HG02642 (cell line): ENCODE results near the gene ACOT7.

Experiments used
- ATAC-seq: cut with Tn5 transposase; IDR thresholded peaks from one replicate; pipeline ENCODE4 v1.9.1; 2021; ENCODE audit warnings: mild to moderate bottlenecking; ENCODE audit not compliant: unreplicated experiment, poor library complexity

The ACOT7 gene

DNA sequence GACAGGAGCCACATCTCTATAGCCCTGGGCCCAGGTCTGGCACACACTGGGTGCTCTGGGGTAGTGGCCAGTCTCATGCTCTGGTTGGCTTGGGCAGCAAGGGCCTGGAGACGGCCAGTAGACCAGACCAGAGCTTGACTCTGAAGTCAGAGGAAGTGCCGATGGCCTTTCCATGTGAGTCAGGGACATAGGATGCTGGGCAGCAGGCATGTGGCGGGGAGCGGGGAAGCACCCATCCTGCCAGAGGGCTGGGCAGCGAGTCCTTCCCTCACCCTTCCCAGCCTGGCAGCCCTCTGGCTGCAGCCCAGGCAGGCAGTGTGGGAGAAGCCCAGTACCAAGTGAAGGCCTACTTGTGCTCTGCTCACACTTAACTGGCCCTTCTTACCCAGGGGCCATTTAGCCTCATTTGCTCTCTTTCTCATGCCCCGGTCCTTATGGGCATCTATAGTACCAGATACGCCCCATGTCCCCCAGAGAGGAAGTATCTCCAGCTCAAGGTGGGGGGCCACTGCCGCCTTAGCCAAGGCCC, 136.0 kb downstream of the ACOT7 start:
- no peak for ATAC-seq

DNA sequence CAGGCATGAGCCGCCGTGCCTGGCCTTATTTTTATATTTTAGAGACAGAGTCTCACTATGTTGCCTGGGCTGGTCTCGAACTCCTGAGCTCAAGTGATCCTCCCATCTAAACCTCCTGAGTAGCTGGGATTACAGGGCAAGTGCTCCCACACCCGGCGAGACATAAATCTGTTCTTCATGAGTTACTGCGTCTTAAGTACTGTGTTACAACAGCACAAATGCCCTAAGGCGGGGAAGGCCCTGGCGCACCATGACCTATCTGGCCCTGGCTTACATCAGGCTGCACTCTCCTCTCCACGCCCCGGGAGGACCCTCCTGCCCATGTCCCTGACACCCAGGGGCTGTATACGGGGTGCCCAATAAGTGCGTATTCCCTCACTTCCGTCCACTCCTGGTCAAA, 136.9 kb downstream of the ACOT7 start:
- ATAC-seq, result no peak

DNA sequence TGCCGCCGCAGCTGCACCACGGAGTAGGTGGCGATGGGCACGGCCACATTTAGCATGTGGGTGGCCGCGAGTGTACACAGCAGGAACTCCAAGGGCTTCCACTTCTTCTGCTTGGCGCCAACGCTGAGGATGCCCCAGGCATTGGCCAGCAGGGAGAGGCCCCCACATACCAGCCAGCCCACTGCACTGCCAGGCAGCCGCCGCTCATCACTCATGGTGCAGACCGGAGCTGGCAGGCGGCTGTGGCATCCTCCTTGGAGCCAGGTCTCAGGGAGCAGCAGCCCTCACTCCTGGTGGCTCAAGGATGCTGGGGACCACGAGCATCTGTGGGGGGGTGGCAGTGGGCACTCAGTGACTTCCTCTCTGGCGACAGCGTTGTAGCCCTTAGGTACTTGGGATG, 138.9 kb downstream of the ACOT7 start:
- no peak for ATAC-seq

DNA sequence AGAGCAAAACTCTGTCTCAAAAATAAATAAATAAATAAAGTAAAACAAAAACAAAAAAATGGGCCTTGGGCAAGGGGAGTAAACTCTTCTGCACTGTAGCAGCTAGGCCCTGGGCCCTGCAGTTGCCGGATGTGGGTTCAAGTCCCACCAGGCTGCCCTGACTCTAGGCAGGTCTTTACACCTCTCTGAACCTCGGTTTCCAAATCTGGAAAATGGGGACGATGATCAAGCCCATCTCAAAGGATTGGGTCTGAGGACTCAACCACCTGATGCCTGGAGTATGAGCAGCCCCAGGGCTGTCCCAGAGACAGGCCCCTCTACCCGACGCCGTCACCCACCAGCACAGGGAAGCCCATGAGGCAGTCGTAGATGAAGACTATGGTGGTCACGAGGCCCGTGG, 140.2 kb downstream of the ACOT7 start:
- ATAC-seq, result no peak

DNA sequence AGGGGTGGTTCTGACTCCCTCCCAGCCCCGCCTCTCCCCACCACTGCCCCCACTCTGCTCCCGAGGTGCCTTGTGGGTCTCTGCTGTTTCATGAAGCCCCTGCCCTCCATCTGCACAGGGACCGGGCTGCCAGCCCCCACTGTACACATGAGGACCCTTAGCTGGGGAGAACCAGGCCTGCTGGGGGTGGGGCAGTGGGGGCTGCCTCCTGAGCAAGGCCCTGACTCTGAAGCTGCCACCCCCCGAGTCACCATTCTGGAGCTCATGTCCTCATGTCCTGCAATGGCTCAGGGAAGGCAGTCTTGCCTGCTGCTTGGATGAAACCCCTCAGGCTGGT, 141.2 kb downstream of the ACOT7 start:
- ATAC-seq, result no peak

DNA sequence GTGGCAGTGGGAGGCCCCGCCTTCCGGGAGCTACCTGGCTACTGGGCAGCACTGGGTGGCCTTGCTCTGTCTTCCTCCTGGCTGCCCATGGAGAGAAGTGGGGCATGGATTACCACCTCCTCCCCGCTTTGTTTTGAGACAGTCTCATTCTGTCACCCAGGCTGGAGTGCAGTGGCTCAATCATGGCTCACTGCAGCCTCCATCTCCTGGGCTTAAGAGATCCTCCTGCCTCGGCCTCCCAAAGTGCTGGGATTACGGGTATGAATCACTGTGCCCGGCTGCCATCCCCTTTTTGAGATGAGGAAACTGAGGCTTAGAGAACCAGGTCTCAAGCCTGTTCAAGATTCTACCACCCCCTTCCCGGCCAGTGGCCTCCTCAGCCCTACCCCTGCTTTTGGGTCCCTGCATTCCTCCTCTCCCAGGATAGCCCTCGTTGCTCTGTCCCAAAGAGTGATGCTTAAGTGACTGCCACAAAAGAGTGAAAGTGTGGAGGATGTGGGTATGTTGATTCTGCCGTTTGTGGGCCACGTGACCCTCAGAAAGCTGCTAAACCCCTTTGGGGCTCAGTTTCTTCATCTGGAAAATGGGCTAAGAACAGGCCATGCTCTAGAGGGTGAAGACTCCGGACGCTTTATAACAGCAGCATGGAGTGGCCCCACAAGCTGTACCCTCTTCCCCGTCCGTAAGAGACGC, 141.7 kb downstream of the ACOT7 start:
- no peak for ATAC-seq

DNA sequence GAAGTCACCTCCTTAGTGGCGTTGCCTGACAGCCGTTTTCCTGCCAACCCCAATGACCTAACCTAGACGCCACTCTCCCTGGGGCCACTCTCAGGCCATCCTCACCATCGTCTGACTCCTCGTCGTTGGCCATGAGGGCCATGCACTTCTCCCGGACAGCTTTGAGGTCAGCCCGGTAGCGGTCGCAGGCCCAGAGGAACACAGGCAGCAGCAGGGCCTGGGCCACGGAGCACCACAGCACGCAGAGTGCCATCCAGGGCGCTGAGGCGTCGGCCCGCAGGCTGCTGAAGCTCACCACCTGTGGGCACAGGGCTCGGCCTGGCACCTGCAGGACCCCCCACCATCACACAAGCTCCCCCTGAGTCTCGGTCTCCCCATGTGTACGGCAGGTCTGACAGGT, 142.3 kb downstream of the ACOT7 start:
- ATAC-seq, result no peak

DNA sequence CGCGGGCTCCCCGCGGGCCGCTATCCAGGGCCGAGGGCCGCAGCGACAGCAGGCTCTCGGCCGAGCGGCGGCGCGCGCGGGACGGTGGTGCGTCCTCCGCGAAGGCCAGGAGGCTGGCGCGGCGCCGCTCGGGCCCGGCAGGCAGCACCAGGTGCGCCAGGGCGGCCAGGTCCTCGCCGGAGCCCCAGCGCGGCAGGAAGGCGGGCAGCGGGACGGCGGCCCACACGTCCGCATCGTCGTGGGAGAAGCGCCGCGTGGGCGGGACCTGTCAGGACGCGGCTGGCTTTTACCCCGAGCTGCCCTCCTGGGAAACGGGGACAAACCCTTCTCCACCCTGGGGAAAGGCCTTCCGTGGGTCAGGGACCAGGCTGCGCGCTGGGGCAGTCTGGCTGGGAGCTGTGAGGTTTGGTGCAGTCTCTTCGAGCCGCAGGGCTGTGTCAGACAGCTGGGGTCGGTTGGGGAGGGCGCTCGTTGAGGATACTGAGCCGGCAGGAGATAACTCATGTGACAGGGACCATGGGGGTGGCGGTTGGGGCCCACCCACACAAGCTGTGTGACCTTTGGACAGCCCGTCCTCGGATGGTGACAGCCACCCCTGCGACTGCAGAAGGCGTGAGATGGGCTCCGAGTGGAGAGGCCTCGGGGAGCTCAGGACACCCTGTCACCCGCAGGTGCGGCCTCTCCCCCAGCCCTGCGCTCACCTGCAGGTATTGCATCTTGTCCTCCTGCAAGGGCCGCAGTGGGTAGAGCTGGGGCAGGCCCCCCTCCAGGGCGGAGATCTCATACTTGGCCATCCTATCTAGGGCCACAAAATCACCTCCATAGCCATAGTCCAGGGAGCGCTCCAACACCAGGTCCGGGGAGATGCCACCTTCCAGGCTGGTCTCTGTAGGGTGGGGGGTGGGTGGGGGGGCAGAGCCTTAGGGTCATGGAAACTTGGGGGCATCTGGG, 143.6 kb downstream of the ACOT7 start:
- no peak for ATAC-seq

DNA sequence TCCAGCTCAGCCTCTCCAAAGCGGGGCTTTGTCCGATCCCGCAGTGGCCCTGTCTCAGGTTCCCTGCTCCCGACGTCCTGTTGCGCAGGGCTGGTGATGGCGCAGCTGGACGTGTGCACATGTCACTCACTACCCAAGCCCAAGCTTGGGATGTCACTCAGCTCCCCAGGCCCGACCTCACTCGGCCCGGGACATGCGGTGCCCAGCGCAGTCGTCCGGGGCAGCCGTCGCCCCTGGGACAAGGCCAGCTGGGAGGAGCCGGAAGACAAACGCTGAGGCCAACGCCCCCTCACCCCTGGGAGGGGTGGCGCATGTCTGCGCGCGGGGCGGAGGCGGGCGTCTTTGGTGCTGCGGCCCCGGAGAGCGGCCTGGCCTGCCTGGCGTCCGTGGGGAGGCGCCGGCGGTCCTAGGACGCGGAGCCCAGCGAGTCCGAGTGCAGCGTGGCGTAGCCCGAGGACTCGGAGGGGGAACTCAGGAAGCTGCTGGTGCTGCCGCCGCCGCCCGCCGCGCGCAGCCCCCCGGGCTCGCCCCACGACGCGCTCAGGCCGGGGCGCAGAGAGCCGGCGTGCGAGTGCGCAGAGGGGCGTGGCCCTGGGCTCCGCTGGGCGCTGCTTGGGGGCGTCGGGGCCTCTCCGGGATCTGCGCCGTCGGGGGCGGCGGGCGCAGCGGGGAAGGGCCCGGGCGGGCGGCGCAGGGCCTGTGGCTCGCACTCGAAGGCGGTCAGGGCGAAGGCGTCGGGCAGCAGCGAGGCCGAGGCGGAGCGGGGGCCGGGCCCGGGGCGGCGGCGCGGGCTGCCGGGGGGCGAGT, 144.4 kb downstream of the ACOT7 start:
- no peak for ATAC-seq

DNA sequence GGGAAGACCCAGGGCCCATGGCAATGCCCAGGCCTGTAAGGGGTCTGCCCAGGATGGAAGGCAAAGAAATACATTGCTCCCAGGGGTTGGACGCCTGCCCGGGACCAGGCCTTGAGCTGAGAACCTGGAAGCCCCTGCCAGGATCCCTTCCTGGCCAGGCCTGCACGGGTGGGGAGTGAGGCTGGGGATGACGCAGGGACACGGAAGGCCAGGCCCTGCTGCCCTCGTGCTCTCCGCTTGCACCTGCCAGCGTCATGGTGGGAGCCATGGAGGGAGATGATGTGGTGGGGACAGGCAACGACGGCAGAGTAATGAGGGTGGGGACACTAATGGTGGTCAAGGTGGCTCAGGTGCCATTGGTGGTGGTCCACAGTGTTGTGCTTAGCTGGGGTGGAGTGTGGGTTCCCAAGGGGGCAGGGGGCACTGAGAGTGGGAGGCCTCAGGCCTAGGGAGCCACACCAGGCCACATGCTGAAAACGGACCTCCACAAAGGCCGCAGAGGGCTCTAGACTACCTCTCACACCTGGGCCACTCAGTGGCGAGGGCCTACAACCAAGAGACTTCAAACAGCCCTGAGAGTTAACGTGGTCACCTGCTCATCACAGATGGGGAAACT, 145.3 kb downstream of the ACOT7 start:
- no peak for ATAC-seq

DNA sequence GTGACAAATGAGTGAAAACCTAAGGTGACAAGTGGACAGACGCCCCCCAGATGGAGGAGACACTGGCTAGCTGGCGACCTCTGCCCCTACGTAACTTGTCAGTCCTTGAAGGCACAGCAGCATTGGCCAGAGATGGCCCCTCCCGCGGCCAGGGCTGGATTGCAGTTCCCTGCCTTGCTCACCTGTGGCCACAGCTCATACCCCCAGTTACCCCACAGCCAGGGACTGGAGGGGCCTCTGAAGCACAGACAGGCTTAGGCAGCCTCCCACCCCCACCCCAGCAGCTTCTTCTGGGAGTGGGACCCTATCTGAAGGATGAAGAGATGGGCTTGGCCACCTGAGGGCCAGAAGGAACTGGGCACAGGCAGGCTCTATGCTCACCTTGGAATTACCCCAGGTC, 145.9 kb downstream of the ACOT7 start:
- no peak for ATAC-seq

DNA sequence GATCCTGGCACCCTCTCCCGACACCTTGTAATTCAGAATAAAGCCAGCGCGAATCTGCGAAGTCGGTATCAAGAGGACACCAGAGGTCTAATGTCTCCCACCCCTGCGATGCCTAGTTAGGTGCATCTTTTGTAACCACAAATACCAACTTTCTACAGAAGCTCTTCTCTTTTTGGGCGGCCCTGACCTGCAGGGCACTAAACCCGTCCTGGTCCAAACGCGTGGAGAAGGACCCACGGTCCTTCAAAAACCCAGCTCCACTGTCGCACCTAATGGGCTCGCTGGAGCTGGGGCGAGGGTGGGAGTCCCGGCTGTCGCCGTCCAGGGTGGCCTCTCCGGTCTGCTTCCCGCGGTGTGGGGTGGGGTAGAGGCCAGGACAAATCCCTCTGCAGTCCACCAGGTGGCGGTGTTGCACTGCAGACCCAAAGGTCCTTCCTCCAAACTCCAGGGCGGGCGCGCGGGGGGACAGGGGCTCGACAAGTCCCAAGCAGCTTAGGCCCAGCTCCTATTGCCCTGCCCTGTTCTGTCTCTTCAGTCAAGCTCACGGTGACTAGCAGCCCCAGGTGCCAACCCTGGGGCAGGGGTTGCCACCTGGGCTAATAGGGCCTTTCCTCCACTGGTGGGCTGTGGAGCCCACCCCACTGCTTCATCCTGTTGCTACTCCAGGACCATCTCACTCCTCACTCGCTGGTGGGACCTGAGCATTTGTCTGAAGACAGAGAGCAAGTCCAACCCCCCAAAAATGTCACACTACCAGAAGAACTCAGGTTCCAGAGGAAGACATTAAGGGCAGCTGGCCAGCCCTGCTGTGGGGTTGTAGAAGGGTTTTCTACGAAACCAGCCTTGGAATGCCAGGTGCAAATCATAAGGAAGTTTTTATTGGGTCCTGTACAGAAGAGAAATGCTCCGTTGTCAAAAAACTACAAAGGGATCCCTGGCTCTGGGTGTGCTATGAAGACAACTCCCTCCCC, 146.8 kb downstream of the ACOT7 start:
- peak; percentile 45 for ATAC-seq

DNA sequence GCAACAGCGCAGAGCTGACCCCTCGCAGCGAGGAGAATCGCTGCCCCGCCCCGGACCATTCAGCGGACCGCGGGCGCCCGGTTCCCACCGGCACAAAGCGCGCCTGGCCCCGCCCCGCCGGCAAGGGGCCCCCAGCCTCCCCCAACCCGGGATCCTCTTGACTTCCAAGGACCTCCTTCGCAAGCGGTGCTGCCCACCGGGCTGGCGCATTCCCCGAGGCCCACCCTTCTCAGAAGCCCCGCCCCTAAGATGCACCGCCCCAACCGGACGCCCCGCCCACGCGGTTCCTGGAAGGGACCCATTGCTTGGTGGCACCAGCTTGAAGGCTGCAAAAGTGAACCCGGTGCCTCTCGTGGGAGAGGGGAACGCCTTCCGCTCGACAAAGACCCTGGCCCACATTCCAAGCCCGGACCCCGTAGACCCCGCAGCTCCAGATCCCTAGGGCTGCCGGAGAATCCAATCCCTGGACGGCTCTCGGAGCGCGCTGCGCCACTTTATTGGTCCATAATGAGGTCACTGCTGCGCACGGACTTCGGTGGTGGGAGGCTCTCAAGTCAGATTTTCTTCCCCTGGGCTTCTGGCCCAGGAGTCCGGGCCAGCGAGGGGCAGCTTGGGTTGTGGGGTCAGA, 147.6 kb downstream of the ACOT7 start:
- no peak for ATAC-seq

DNA sequence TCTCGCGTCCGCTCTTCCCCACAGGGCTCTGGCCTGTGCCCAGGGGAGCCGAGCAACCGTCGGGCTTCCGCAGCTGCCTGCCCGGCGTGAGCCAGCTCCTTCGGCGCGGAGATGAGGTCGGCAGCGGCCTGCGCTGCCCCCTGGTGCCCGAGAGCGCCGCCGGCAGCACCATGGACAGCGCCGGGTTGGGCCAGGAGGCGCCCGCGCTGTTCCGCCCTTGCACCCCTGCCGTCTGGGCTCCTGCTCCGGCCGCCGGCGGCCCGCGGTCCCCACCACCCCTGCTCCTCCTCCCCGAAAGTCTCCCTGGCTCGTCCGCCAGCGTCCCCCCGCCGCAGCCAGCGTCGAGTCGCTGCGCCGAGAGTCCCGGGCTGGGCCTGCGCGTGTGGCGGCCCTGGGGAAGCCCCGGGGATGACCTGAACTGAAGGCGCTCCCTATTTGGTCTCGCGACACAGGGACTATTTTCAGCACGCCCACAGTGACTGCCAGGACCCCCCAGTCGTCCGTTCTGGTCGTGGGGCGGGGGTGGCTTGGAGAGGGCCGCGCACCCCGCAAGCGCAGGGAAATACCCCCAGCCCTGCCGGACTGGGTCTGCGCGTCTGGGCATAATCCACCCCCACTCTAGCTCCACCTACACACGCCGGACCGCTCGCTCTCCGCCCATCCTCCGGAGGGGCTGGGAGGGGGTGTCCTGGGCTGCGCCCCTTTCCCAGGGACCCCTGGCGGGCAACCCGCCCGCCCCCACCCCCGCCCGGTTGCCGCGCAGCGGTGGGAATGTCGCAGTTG, 148.3 kb downstream of the ACOT7 start:
- peak; percentile 60 for ATAC-seq

DNA sequence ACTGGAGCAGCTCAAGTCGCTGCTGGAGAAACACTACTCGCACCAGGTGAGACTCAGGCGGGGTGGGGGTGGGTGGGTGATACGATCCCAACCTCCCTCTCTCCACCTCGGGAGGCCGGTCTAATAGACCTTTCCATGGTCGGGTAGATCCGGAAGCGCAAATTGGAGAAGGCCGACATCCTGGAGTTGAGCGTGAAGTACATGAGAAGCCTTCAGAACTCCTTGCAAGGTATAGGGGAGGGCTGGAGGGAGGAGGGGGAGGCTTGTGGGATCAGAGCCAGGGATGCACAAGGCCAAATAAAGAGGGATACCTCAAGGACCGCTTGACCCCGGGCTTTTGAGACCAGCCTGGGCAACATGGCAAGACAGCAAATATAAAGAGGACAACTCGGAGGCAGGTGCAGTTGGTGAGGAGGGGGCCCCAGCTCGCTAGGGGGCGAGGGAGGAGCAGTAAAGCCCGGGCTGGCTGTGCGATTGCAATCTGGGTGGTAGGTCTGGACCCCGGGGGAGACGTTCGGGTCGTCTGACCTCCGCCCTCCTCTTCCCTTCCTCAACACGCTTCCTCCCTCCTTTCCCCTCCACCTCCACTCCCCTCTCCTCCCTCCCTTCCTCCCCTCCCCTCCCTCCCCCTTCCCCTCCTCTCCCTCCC, 149.0 kb downstream of the ACOT7 start:
- ATAC-seq, result no peak

DNA sequence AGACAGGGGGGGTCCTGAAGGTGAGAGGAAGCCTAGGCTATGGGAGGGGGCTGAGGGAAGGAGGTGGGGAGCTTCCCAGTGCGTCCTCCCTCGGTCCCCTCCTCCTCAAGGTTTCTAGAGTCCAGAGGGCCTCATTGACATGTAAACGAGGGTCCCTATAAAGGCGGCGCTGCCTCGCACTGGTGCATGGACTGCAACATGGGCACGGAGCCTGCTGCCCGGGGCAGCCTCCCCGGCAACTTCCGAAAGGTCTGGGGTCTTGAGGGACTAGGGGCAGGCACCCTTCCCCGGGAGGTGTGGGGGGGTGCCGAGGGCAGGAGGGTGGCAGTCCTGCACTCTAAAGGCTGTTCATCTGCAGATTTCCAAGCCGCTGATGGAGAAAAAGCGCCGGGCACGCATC, 149.6 kb downstream of the ACOT7 start, which contains the start of gene HES3:
HES3 (plus strand) TSS at position 187 of the 400 bp plus-strand sequence; CDS start at position 374, 187 bp downstream.
- no peak for ATAC-seq

DNA sequence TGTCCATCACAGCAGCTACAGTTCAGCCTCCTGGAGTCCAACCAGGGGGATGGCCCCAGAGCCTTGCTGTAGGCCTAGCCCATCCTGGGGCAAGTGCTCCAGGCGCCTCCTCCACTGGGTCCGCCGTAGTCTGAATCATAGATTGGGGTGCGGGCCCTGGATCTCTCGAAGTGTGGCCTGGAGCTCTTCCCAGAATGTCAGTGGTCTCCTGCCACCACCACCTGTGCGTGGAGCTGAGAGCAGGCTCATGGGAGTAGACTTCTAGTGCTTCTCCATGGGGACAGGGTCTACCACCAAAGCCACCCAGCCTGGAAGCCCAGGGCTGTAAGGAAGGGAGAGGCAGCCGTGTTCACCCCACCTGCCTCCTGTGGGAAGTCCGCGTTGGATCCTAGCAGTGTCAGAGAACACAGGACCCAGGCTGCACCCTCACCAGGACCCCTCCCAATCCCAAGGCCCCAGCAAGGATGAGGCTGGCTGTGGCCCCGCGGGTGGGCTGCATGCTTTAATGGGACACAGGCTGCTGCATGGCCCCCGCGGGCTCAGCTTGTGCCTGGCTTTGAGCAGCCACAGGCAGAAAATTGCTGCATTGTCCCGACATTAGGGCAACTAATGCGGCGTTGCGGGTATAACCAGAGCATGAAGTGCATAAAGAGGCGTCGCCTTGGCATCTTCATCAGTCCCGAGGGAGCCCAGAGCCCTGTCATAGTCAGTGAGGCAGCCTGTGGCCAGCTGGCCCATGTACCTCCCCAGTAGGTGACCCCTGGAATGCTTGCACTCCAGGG, 150.3 kb downstream of the ACOT7 start:
- no peak for ATAC-seq
